Immature natural killer cell (primary cell): Measurements from ENCODE around the gene CFAP70. TPM values are rescaled to one million over a fixed set of nuclear protein-coding genes. Genes with fewer than 3 reads are reported as not detected.
A peak's percentile ranks its signal among the peaks of the same experiment; 100 is the strongest.

Experiments
- DNase-seq, 3 donors: peaks; one replicate each; pipeline ENCODE4 v3.0.0; 2022; ENCODE audit warnings: mixed read lengths in 1 of 3
- H3K27ac Mint-ChIP-seq, 6 donors: one replicate each; pipeline ENCODE4 v1.8.0; 2020; ENCODE audit warnings: mixed read lengths in 6 of 6, mild to moderate bottlenecking in 5 of 6, inconsistent platforms in 4 of 6, moderate library complexity in 3 of 6
- H3K27me3 Mint-ChIP-seq, 3 donors: one replicate each; pipeline ENCODE4 v1.8.0; 2020 to 2021; ENCODE audit warnings: low read depth in 3 of 3, mild to moderate bottlenecking in 3 of 3, mixed read lengths in 3 of 3, moderate library complexity in 3 of 3, inconsistent platforms in 1 of 3
- H3K36me3 Mint-ChIP-seq, 3 donors: one replicate each; pipeline ENCODE4 v1.8.0; 2020; ENCODE audit warnings: mixed read lengths in 3 of 3, inconsistent platforms in 2 of 3, mild to moderate bottlenecking in 2 of 3
- H3K4me1 Mint-ChIP-seq, 2 donors: one replicate each; pipeline ENCODE4 v1.8.0; 2020; ENCODE audit warnings: inconsistent platforms in 2 of 2, mild to moderate bottlenecking in 2 of 2, mixed read lengths in 2 of 2, moderate library complexity in 1 of 2
- H3K4me3 Mint-ChIP-seq, 5 donors: one replicate each; pipeline ENCODE4 v1.8.0; 2020; ENCODE audit warnings: mild to moderate bottlenecking in 5 of 5, mixed read lengths in 5 of 5, inconsistent platforms in 3 of 5, moderate library complexity in 3 of 5
- H3K9me3 Mint-ChIP-seq, 6 donors: one replicate each; pipeline ENCODE4 v1.8.0; 2020; ENCODE audit warnings: mild to moderate bottlenecking in 6 of 6, mixed read lengths in 6 of 6, inconsistent platforms in 4 of 6, moderate library complexity in 3 of 6
- polyA plus RNA-seq, 3 donors: library from polyadenylated mRNA; unstranded; fragments of 300-500 nt; fragmentation: Illumina TruSeq; gene quantifications; one replicate each; pipeline ENCODE4 v1.2.3, GENCODE V29; 2021

The CFAP70 gene
- polyA plus RNA-seq, 3 donors from 2014 or later: 0.16 TPM; not detected in 2

GRCh38 chr10:73238990-73239566 lies 119.6 kb downstream of the CFAP70 start:
- no peak overlapping the region for H3K27ac Mint-ChIP-seq
- peaks cover 10 to 23% (median 17%) of the 10 kb centered on the region in 3 donors for H3K36me3 Mint-ChIP-seq
- H3K4me1 Mint-ChIP-seq: peaks cover 0 to under 1% of the 10 kb centered on the region in 2 donors
- no peak overlapping the region for H3K4me3 Mint-ChIP-seq
- H3K27me3 Mint-ChIP-seq: no peaks in the 10 kb centered on the region
- H3K9me3 Mint-ChIP-seq: no peaks in the 10 kb centered on the region
- DNase-seq: no peak

GRCh38 chr10:73234695-73235094 lies 124.0 kb downstream of the CFAP70 start:
- no peak for DNase-seq
- no peaks in the 10 kb centered on the region for H3K9me3 Mint-ChIP-seq
- H3K27me3 Mint-ChIP-seq: no peaks in the 10 kb centered on the region
- peaks cover 0 to 9% (median 8%) of the 10 kb centered on the region in 3 donors for H3K36me3 Mint-ChIP-seq
- no peak overlapping the region for H3K4me3 Mint-ChIP-seq
- no peaks in the 10 kb centered on the region for H3K4me1 Mint-ChIP-seq
- H3K27ac Mint-ChIP-seq: peak overlapping the region in 1 of 6 donors; percentile 47

GRCh38 chr10:73233883-73234282 lies 124.8 kb downstream of the CFAP70 start:
- H3K36me3 Mint-ChIP-seq: peaks cover 0 to 12% (median 8%) of the 10 kb centered on the region in 3 donors
- H3K4me1 Mint-ChIP-seq: no peaks in the 10 kb centered on the region
- H3K4me3 Mint-ChIP-seq: no peak overlapping the region
- DNase-seq: no peak
- no peak overlapping the region for H3K27ac Mint-ChIP-seq
- H3K9me3 Mint-ChIP-seq: no peaks in the 10 kb centered on the region
- no peaks in the 10 kb centered on the region for H3K27me3 Mint-ChIP-seq

GRCh38 chr10:73232887-73233286 lies 125.8 kb downstream of the CFAP70 start:
- peaks cover 0 to 2% (median 0%) of the 10 kb centered on the region in 3 donors for H3K27me3 Mint-ChIP-seq
- peak overlapping the region in 2 of 6 donors; percentile 3 to 5 for H3K27ac Mint-ChIP-seq
- no peaks in the 10 kb centered on the region for H3K9me3 Mint-ChIP-seq
- H3K4me3 Mint-ChIP-seq: no peak overlapping the region
- no peak for DNase-seq
- no peaks in the 10 kb centered on the region for H3K4me1 Mint-ChIP-seq
- H3K36me3 Mint-ChIP-seq: peaks cover 0 to 12% (median 11%) of the 10 kb centered on the region in 3 donors

DNA sequence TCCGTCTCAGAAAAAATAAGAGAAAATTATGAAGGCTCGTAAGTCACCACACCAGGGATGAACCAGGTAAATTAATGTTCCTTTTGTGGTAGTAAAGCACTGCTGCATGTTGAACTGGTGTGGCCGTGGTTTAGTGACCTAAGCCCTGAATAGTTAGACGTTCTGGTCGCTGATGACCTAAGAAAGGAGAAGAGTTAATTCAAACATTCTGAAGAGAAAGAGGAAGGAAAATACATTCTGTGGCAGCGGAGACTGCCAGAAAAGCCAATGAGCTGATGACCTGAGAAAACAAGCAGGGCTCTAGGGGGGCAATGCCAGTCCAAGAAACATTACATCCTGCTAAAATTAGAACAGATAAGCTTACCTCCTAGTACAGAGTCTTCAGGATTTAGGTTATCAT lies 129.1 kb downstream of the CFAP70 start:
- H3K27ac Mint-ChIP-seq: no peak overlapping the region
- H3K36me3 Mint-ChIP-seq: peaks cover 0 to 11% (median 8%) of the 10 kb centered on the region in 3 donors
- peaks cover 0 to 2% (median 0%) of the 10 kb centered on the region in 3 donors for H3K27me3 Mint-ChIP-seq
- H3K4me3 Mint-ChIP-seq: no peak overlapping the region
- H3K9me3 Mint-ChIP-seq: no peaks in the 10 kb centered on the region
- no peaks in the 10 kb centered on the region for H3K4me1 Mint-ChIP-seq
- no peak for DNase-seq

DNA sequence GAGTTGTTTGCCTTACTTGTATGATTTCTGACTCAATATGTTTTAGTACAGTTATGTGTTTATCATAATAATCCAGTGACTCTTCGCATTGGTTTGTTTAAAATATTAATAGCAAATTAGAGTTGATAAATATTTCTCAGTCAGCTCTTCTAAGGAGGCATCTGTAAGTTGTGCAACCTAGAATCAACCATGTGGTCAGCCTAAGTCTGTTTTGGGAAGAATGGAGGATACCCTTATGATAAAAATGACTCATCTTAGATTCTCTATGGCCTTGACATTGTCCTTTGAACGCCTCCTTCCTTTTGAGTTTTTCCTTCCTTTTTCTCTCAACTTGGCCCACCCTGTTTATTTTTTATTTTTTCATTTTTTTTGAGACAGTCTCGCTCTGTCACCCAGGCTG lies 130.4 kb downstream of the CFAP70 start:
- peaks cover 0 to 11% (median 8%) of the 10 kb centered on the region in 3 donors for H3K36me3 Mint-ChIP-seq
- H3K9me3 Mint-ChIP-seq: no peaks in the 10 kb centered on the region
- H3K4me1 Mint-ChIP-seq: no peaks in the 10 kb centered on the region
- H3K4me3 Mint-ChIP-seq: no peak overlapping the region
- no peak for DNase-seq
- peak overlapping the region in 1 of 6 donors; percentile 31 for H3K27ac Mint-ChIP-seq
- peaks cover 0 to 2% (median 0%) of the 10 kb centered on the region in 3 donors for H3K27me3 Mint-ChIP-seq

GRCh38 chr10:73226663-73227062 lies 132.0 kb downstream of the CFAP70 start:
- Mint-ChIP-seq H3K27ac (no peak overlapping the region), H3K27me3 (peaks cover 0 to 2% (median 0%) of the 10 kb centered on the region in 3 donors), H3K9me3 (no peaks in the 10 kb centered on the region), H3K4me3 (no peak overlapping the region), H3K36me3 (peaks cover 0 to 11% (median 5%) of the 10 kb centered on the region in 3 donors), H3K4me1 (no peaks in the 10 kb centered on the region)
- DNase-seq: no peak

DNA sequence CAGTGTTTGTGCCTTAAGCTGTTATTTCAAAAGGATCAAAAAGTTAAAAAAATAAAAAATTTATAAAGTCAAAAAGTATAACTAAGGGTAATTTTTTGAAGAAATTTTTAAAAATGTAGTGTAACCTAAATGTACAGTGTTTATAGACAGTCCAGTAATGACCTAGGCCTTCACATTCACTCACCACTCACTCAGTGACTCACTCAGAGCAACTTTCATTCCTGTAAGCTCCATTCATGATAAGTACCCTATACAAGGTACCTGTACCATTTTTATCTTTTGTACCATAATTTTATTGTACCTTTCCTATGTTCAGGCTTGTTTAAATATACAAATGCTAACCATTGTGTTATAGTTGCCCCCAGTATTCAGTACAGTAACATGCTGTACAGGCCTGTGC lies 133.1 kb downstream of the CFAP70 start:
- peaks cover 0 to 2% (median 0%) of the 10 kb centered on the region in 3 donors for H3K27me3 Mint-ChIP-seq
- no peak overlapping the region for H3K4me3 Mint-ChIP-seq
- no peak for DNase-seq
- no peaks in the 10 kb centered on the region for H3K9me3 Mint-ChIP-seq
- H3K27ac Mint-ChIP-seq: no peak overlapping the region
- H3K36me3 Mint-ChIP-seq: peaks cover 0 to 8% (median 5%) of the 10 kb centered on the region in 3 donors
- no peaks in the 10 kb centered on the region for H3K4me1 Mint-ChIP-seq

DNA sequence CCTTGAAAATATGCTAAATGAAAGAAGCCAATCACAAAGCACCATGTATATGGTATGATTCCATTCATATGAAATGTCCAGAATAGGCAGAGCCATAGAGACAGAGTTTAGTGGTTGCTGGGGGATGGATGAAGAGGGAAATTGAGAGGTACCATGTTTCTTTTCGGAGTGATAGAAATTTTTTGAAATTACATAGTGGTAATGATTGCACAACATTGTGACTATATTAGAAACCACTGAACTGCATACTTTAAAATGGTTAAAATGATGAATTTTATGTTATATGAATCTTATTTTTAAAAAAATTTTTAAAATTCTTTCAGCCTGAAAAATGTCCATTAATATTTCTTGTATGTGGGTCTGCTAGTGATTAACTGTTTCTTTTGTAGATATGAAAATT lies 137.7 kb downstream of the CFAP70 start:
- no peak for DNase-seq
- H3K4me3 Mint-ChIP-seq: no peak overlapping the region

GRCh38 chr10:73219384-73219783 lies 139.3 kb downstream of the CFAP70 start:
- H3K4me1 Mint-ChIP-seq: no peaks in the 10 kb centered on the region
- H3K27ac Mint-ChIP-seq: no peak overlapping the region
- DNase-seq: no peak
- H3K36me3 Mint-ChIP-seq: peaks cover 20 to 37% (median 27%) of the 10 kb centered on the region in 3 donors
- no peak overlapping the region for H3K4me3 Mint-ChIP-seq
- H3K27me3 Mint-ChIP-seq: no peaks in the 10 kb centered on the region
- no peaks in the 10 kb centered on the region for H3K9me3 Mint-ChIP-seq

More for the DNA sequence above, 137.7 kb downstream of the CFAP70 start:
- Mint-ChIP-seq H3K9me3 (no peaks in the 10 kb centered on the region), H3K27me3 (no peaks in the 10 kb centered on the region), H3K27ac (no peak overlapping the region), H3K4me1 (no peaks in the 10 kb centered on the region), H3K36me3 (peaks cover 16 to 29% (median 21%) of the 10 kb centered on the region in 3 donors)

- no peaks in the 10 kb centered on the region for H3K9me3 Mint-ChIP-seq
- no peaks in the 10 kb centered on the region for H3K4me1 Mint-ChIP-seq
- no peak overlapping the region for H3K27ac Mint-ChIP-seq
- DNase-seq: no peak
- H3K36me3 Mint-ChIP-seq: peaks cover 20 to 40% (median 34%) of the 10 kb centered on the region in 3 donors
- H3K27me3 Mint-ChIP-seq: no peaks in the 10 kb centered on the region
- H3K4me3 Mint-ChIP-seq: no peak overlapping the region
These were observed 140.1 kb downstream of the CFAP70 start for GRCh38 chr10:73218431-73219191.

DNA sequence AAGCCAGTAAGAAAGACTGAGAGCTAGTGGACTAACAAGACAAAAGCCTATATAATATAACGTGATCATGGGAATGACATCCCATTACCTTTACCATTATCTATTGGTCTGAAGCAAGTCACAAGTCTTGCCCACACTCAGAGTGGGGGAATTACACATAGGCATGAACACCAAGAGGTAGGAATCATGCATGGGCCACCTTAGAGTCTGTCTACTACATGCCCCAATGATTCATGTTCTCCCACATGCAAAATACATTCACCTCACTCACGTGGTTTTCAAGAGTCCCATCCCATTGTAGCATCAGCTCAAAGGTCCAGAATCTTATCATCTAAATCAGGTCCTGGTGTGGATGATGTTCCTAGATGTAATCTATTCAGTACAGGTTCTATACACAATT lies 141.0 kb downstream of the CFAP70 start:
- H3K36me3 Mint-ChIP-seq: peaks cover 20 to 45% (median 42%) of the 10 kb centered on the region in 3 donors
- H3K4me3 Mint-ChIP-seq: no peak overlapping the region
- H3K27ac Mint-ChIP-seq: no peak overlapping the region
- H3K4me1 Mint-ChIP-seq: no peaks in the 10 kb centered on the region
- no peaks in the 10 kb centered on the region for H3K27me3 Mint-ChIP-seq
- DNase-seq: no peak
- no peaks in the 10 kb centered on the region for H3K9me3 Mint-ChIP-seq

DNA sequence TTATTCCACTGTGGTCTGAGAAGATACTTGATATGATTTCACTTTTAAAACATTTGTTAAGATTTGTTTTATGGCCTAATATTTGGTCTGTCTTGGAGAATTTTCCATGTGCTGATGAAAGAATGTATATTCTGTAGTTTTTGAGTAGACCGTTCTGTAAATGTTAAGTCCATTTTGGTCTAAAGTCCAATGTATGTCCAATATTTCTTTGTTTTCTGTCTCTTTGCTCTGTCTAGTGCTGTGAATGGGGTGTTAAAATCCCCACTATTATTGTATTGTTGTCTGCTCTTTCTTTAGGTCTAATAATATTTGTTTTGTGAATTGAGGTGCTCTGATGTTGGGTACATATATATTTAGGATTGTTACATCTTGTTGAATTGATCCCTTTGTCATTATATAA lies 142.9 kb downstream of the CFAP70 start:
- Mint-ChIP-seq H3K9me3 (no peaks in the 10 kb centered on the region), H3K27me3 (no peaks in the 10 kb centered on the region), H3K4me1 (no peaks in the 10 kb centered on the region), H3K4me3 (no peak overlapping the region), H3K36me3 (peaks cover 20 to 46% (median 45%) of the 10 kb centered on the region in 3 donors), H3K27ac (no peak overlapping the region)
- DNase-seq: no peak

GRCh38 chr10:73211106-73211811 lies 147.4 kb downstream of the CFAP70 start:
- no peak for DNase-seq
- Mint-ChIP-seq H3K27ac (peak overlapping the region in 1 of 6 donors; percentile 46), H3K4me3 (no peak overlapping the region), H3K27me3 (no peaks in the 10 kb centered on the region), H3K9me3 (no peaks in the 10 kb centered on the region), H3K4me1 (no peaks in the 10 kb centered on the region), H3K36me3 (peaks cover 6 to 40% (median 28%) of the 10 kb centered on the region in 3 donors)
